Measurements from ENCODE around the gene GLCCI1.
"Not testable (repeated sequence)": the region's sequence is repeated elsewhere in the genome, so short reads cannot be mapped to it uniquely, and the experiment has no call there.

GLCCI1 gene

DNA sequence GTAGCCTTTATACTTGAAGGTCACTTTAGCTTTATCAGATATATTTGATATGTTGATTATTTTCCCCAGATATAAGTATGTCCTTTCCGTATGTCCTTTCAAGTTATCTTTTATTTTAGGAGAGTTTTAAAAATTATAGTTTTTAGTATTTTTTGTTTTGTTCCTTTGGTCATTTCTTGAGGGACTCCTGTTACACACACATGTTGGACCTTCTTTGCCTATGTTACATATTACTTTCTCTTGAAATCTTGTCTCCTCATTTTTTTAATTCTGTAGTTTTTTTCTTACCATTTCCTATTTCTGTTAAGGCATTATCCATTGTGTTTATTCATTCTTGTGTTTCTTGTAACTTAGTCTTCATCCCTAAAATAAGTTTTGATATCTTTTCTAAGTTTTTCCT is 23.9 kb downstream of the GLCCI1 start:
- no peak for DNase-seq

DNA sequence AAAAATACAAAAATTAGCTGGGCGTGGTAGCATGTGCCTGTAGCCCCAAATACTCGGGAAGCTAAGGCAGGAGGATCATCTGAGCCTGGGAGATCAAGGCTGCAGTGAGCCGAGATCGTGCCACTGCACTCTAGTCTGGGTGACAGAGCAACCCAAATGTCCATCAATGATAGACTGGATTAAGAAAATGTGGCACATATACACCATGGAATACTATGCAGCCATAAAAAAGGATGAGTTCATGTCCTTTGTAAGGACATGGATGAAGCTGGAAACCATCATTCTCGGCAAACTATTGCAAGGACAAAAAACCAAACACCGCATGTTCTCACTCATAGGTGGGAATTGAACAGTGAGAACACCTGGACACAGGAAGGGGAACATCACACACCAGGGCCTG is 26.8 kb downstream of the GLCCI1 start:
- not testable (repeated sequence) for DNase-seq

DNA sequence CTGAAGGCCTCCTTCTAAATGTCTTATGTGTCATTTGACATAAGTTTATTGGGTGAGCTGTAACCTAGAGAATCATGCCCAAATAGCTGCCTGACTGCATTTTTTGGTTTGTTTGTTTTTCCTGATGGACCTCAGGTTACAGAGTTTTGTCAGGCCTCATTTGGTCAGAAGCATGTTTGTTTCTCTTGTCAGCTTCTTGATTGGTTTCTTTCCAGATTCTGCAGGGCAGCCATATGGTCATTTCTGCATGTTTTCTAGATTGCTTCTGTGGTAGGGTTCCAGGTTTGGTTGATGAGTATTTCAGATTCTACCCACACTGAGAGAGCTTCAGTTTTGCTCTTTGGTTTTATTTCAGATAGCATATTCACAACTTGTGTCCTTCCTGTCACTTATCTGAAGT is 28.0 kb downstream of the GLCCI1 start:
- no peak for DNase-seq

DNA sequence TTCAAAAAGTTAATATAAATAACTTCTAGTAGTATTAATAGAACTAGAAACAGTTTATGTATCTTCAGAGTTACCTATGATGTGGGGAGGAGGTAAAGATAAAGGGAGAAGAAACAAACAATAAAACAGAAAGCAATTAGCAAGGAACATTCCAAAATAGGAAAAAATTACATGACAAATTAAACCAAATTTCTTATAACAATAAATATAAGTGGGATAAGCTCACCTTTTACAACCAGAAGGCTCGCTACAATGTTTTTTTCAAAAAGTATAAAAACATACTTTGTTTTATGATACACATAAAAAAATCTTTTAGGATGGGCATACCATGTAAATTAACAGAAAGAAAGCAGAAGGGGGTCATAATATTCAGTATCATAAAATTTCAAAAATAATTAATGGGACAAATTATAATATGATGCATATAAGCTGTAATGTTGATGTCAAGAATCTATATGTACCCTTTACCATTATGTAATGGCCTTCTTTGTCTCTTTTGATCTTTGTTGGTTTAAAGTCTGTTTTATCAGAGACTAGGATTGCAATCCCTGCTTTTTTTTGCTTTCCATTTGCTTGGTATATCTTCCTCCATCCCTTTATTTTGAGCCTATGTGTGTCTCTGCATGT is 31.8 kb downstream of the GLCCI1 start:
- DNase-seq = no peak

DNA sequence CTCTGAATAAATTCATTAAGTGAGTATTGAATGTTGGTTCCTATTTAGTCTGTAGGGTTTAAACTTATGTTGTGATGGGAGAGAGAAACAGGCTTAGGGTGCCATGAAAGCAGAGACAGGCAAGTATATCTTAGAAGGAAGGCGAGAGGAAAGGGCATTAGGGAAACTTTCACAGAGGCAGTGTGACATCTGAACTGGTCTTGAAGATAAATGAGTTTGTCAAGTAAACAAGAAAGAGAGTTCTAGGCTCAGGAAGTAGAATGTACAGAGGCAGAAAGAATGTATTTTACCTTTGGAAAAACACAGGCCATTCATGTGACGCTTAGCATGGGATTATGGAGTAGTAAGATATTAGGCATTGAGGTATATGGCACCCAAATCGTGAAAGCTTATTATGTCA is 34.5 kb downstream of the GLCCI1 start:
- no peak for DNase-seq

DNA sequence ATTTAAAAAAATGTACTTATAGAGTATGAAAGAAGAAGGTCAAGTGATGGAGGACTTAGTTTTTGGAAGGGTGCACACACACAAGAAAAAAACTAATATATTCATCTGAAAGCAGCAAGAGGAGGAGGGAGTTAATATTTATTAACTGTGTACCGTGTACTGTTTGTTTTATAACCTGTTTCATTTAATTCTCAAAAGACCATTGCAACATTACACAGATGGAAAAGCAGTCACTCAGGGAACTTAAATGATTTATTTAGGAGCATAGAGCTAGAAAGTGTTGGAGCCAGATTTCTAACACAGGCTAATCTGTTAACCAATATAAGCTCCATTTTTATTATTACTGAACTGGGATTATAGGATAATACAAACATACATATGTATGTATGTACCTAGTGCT is 36.7 kb downstream of the GLCCI1 start:
- no peak for DNase-seq

DNA sequence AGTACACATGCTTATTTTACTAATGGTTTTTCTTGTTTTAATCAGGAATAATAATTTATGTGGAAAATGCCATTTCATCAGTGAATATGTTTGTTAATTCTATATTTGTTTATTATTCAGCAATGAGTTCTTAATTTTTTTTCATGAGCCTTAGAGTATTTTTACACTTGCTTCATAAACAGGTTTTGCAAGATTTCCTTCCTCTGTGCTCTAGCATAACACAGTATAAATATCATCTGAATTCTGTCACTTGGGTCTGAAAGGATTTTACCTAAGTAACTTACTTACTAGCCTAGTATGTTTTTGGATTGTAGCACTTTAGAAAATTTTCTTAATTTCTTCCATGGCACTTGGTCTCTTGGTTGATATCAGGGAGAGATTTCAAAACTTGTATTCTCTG is 45.8 kb downstream of the GLCCI1 start:
- no peak for DNase-seq

DNA sequence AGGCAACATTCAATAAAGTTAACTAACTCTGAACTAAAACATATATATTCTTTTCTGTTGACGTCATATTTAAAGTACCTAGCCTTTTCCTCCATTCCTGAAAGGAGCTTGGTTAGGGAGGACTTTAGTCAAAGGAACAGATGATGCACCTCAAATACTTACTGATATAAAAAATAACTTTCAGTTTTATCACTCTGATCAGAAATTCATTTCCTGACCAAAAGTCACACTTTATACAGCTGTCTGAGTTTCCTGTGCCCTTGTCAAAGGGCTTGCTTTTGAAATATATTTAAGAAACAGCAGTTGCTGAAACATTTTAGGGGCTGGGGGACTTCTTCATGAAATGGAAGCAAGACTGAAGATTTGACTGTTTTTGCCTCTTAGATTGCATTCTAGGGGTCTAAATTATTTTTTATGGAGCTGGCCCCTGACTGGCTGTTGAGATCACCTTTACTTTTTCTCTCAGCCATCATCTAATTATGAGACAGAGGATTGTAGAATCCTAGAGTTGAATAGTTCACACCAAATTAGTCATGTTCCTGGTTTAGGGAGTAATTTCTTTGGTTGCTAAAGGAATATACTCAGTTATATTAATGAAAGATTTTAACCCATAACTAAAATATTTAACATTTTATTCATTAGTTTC is 46.6 kb downstream of the GLCCI1 start:
- no peak for DNase-seq

DNA sequence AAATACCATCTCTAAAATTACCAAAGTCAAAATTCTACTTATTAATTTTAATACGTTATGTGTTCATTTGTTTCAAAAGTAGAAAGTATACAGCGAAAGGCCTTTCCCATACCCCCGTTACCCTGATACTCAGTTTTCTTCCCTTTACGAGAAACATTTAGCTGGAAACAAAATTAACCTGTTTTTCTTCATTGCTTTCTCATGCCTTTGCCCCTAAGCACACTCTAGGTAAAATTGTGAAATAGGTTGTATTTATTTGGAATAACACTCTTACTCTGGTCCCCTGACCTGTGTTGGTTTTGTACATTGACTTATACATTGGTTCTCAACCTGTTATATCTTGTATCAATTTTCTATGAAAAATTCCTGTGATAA is 47.1 kb downstream of the GLCCI1 start:
- no peak for DNase-seq

DNA sequence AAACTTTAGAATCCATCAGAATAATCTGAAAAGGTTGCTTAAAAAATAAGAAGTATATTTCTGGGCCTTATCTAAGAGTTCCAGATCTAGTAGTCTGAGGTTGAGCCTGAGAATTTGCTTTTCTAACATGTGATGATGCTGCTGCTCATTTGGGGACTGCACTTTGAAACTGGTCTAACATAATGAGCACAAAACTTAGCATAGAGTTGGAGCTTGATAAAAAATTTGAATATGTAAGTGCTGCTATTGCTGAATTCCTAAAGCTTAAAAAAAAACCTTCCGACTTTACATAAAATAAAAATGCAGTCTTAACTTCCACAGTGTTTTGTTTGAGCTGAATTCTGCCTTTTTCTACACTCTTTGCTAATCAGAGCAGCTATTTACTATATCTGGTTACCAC is 48.8 kb downstream of the GLCCI1 start:
- no peak for DNase-seq

DNA sequence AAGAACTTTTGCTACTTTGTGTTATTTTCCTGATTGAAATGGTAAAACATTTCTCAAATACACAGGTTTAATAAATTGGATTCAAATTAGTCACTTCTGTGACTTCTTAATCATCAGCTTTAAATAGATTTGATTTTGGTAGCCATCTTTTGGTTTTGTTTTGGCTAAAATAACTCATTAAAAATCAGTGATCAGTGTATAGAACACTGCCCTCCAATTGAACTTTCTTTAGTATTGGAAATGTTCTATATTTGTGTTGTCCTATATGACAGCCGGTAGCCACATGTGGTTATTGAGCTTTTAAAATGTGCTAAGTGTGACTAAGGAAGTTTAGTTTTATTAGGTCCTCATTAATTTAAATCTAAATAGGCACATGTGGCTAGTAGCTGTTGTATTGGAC is 50.4 kb downstream of the GLCCI1 start:
- DNase-seq = no peak

DNA sequence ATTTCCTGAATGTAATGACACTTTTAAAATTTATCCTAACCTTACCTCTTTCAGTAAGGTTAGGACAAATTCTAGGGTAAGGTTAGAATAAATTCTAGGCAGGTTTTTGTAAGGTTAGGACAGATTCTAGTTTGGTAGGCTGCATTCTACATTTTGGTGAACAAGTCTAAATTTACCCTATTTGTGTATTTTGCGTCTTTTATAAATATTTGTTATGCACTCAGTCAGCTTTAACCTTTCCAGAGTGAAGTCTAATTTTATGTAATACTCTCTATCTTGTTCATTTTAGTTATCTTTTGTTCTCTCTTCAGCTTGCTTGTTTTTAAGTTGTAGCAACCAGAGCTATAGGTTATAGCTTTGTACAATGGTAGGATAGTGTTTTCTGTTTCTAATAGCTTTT is 54.0 kb downstream of the GLCCI1 start:
- DNase-seq = no peak

DNA sequence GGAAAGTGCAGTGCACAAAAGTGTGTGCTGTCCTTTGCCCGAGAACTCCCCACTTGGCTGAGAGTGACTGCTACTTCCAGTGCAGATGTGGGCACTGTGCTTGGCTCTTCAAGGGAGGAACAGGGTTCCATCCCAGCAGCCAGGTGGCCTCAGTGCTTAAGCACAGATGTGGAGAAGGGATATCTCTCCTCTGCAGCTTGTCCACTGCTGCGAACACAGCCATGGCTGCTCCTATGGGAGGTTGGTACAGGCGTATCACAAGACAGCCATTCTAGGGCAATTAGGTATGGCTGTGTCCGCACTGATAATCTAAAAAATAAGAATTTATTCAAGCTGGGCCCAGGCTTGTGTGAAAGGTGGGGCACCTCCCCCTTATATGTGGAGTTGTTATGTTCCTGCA is 66.6 kb downstream of the GLCCI1 start:
- no peak for DNase-seq

DNA sequence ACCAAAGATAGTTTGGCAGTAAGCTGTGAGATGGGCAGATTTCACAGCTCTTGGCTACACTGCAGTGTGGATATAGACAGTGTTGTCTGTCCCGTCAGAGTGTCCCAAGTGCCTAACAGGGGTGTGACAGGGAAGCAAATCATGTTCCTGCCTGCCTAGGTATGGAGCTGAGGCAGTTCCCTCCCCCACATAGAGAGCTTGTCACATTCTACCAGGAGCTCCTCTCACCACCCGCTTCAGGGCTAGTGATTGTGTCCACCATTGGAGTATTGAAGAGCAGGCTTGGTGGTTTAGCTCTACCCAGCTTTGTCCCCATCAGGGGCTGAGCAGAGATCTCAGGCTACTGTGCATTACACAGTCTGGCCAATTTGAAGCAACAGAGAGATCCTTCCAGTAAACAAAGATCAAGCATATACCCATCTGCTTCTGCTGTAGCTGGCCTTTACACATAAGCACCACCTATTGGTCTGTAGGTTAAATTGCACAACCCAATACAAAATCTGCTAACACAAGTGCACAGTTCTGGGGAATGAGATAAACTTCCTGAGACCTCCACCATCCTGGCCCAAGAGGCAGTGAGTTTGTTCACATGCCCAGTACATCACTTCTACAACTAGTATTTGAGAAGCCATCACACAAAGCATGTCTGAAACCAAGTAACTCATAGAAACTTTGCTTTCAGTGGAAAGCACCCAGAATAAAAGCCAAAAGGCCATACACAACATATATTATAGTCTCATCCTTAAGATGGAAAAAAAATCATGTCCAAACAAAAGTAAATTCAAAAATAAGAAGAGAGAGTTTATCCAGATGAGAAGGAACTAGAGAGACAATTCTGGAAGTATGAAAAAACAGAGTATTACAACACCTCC is 67.3 kb downstream of the GLCCI1 start:
- DNase-seq = no peak

DNA sequence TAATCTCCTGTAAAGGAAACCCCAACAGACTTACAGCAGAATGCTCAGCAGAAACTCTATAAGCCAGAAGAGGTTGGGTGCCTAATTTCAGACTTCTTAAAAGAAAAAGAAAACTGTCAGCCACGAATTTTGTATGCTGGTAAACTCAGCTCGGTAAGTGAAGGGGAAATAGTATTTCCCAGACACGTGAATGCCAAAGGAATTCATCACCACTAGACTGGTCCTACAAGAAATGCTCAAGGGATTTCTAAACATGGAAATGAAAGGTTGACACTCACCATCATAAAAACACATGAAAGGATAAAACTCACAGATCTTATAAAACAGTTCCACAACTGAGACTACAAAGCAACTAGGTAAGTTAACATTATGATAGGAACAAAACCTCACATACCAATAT is 68.6 kb downstream of the GLCCI1 start:
- DNase-seq = no peak

DNA sequence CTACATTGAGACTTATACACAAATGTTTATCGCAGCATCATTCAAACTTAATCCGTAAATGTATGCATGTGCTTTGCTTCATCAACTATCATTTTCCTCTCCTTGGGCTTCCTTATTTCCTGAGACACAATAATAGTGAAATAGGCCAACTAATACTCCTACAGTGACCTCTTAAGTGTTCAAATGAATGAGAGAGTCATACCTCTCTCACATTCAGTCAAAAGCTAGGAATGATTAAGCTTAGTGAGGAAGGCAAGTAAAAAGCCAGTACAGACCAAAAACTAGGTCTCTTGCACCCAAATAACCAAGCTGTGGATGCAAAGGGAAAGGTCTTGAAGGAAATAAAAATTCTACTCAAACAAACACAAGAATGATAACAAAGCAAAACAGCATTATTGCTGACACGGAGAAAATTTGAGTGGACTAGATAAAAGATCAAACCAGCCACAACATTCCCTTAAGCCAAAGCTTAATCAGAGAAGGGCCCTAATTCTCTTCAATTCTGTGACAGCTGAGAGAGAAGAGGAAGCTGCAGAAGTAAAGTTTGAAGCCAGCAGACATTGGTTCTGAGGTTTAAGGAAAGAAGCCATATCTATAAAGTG is 72.3 kb downstream of the GLCCI1 start:
- DNase-seq = no peak

DNA sequence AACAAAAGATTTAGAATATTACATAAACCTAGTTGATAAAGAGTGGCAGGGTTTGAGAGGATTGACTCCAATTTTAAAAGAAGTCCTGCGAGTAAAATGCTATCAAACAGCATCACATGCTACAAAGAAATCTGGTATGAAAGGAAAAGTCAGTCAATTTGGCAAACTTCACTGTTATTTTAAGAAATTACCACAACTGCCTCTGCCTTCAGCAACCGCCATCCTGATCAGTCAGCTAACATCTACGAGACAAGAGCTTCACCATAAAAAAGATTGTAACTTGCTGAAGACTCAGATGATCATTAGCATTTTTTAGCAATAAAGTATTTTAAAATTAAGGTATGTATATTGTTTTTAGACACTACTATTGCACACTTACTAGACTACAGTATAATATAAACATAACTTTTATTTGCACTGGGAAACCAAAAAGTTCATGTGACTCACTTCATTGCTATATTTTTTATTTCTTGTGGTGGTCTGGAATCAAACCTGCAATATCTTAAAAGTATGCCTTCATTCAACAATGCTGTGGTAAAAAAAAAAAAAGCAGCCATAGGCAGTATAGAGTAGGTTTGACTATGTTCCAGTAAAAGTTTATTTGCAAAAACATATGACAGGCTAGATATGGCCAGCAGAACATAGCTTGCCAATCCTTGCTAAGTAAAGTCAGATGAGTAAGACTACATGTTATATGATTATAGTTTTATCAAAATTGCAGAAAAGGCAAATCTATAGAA is 74.4 kb downstream of the GLCCI1 start:
- DNase-seq = no peak

DNA sequence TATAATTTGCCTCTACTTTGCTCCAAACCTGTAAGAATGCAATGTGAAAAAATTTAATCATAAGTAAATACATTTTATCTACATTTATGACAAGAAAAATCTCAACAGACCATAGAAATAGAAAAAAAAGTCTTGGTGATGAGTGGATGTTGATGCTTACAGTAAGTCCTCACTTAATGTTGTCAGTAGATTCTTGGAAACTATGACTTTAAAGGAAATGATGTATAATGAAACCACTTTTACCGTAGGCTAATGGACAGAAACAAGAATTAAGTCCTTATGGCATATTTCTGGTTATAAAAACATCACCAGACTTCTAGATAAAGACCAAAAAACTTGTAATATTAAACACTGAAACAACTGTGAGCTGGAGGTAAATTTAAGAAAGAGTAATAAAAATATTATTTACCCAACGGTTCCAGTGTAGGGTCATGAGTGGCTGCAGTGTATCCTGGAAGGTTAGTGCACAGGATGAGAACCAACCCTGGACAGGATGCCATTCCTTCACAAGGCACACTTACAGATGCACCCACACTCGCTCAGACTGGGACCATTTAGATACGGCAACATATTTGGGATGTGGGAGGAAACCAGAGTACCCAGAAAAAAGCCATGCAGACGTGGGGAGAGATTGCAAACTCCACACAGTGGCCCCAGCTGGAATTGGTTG is 76.3 kb downstream of the GLCCI1 start:
- no peak for DNase-seq

DNA sequence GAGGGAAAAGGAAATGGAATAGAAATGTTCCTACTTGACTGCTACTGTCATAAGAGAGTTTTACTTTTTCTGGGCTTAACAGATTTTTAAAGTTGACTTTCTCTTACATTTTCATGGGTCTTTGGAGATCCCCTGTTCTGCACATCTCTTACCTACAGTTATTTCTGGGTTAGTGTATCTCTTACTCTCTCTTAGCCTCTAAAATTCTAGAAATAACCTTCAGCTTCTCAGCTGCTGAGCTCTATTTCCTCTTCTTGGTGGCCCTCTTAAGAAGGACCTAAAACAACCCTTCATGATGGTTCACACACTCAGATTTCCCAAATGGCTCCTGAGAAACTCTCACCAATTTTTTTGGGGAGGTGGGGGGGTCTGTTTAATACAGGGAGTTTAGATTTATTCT is 79.5 kb downstream of the GLCCI1 start:
- DNase-seq = not testable (repeated sequence)

DNA sequence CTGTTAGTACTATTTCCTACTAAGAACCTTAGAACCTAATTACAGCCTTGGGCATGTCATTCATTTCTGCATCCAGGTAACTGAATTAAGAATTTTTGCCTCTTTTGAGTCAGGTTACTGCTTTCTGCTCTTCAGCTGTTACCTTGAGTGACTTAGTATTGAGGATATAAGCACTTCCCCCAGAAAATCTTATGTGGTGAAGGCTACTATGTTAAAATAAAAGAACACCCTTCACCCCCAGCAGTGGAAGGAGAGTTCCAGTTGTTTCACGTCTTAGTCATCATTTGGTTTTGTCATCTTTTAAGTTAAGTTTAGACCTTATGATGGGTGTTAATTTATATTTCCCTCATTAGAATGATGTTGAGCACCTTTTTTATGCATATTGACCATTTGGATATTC is 82.8 kb downstream of the GLCCI1 start:
- no peak for DNase-seq

DNA sequence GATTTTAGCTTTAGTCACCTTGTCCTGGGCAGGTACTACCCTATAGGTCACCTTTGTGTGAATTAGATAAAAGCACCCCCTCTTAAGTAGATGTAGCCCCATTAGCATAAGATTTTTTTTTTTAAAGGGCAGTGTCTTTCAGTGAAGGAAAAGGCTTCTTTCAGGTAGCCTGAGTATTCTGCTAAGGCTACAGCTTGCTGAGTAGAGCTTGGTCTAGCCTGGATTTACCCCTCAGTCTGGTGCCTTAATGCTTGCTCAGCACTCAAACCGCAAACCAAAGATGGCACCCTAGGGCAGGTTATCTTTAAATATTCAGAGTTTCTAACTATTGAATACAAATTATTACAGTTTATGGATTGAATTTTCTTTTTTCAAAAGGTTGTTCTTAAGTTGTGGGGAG is 83.4 kb downstream of the GLCCI1 start:
- no peak for DNase-seq

DNA sequence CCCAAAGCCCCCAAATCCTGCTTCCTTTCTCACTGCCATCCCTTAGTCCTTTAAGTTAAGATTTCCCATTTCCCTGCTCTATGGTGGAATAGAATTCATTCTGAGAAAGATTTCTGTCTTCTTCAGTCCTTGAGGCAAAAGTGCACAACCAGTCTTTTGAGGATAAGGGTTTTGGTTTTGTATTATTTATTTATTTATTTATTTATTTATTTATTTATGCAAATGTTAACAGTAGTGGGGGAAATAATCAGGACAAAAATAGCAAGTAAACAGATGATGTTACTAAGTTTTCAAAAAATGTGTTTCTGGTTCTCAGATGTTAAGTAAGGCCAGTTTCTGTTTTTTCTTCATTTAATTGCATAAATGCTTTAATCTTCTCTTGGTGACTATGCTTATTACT is 84.2 kb downstream of the GLCCI1 start:
- DNase-seq = no peak

DNA sequence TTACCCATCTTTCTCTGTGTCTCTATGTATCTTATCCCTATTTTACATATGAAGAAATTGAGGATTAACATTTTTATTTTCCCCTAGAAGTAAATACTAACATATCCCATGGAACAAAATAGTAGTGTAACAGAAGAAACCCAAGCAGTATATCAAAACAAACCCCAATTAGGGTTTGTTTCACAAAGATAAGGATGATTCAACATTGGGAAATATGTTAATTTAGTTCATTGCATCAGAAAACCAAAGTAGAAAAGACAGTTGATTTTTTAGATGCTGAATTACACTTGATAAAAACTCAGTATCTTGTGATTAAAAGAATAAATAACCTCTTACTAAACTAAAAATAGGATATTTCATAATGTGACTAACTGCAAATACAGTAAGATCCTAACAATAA is 87.8 kb downstream of the GLCCI1 start:
- DNase-seq = no peak

Data from CD4-positive, alpha-beta T cell treated with Interleukin-15 for 1 hour (primary cell).